ENCODE measurements around the gene SPPL2C.

SPPL2C gene

GRCh38 chr17:45883063-45883462 lies 38.4 kb downstream of the SPPL2C start:
- DNase-seq (ENCODE audit: extremely low read depth, low read depth), result no peak
- TF ChIP-seq CTCF (IDR thresholded peaks at IDR 0.05; ENCODE audit: low read depth, low read length), result no peak

- no peak for DNase-seq (ENCODE audit: extremely low read depth, low read depth)
- TF ChIP-seq CTCF (IDR thresholded peaks at IDR 0.05; ENCODE audit: low read depth, low read length), result no peak
Measured at GRCh38 chr17:45886852-45887251, 42.2 kb downstream of the SPPL2C start.

GRCh38 chr17:45888392-45888791 lies 43.7 kb downstream of the SPPL2C start:
- DNase-seq (ENCODE audit: extremely low read depth, low read depth), result no peak
- TF ChIP-seq CTCF (IDR thresholded peaks at IDR 0.05; ENCODE audit: low read depth, low read length), result no peak

GRCh38 chr17:45889579-45889978 lies 44.9 kb downstream of the SPPL2C start:
- TF ChIP-seq CTCF (IDR thresholded peaks at IDR 0.05; ENCODE audit: low read depth, low read length), result no peak
- no peak for DNase-seq (ENCODE audit: extremely low read depth, low read depth)

- DNase-seq (ENCODE audit: extremely low read depth, low read depth), result no peak
- TF ChIP-seq CTCF (IDR thresholded peaks at IDR 0.05; ENCODE audit: low read depth, low read length), result no peak
Measured at GRCh38 chr17:45893725-45894021, 49.0 kb downstream of the SPPL2C start.

GRCh38 chr17:45894022-45894784 lies 49.5 kb downstream of the SPPL2C start, which contains the start of gene MAPT:
TSS of gene MAPT (plus strand) at chr17:45894554. CDS start at chr17:45962338, 67,784 bp downstream.
- TF ChIP-seq CTCF (IDR thresholded peaks at IDR 0.05; ENCODE audit: low read depth, low read length), result peak; percentile 56
- peak; percentile 82 for DNase-seq (ENCODE audit: extremely low read depth, low read depth)

GRCh38 chr17:45895304-45895968 lies 50.8 kb downstream of the SPPL2C start:
- DNase-seq (ENCODE audit: extremely low read depth, low read depth), result no peak
- TF ChIP-seq CTCF (IDR thresholded peaks at IDR 0.05; ENCODE audit: low read depth, low read length), result no peak

Measured in AG09319 (cell line).